Activated CD8-positive, alpha-beta memory T cell treated with anti-CD3 and anti-CD28 coated beads, Interleukin-2, amount 50 U/mL, for 1 hour (primary cell): ENCODE data around the gene KPNA1.

Experiments
- DNase-seq: peaks from one replicate; pipeline ENCODE4 v3.0.0-alpha.2; 2020; ENCODE audit errors: extremely low read depth

KPNA1 gene

DNA sequence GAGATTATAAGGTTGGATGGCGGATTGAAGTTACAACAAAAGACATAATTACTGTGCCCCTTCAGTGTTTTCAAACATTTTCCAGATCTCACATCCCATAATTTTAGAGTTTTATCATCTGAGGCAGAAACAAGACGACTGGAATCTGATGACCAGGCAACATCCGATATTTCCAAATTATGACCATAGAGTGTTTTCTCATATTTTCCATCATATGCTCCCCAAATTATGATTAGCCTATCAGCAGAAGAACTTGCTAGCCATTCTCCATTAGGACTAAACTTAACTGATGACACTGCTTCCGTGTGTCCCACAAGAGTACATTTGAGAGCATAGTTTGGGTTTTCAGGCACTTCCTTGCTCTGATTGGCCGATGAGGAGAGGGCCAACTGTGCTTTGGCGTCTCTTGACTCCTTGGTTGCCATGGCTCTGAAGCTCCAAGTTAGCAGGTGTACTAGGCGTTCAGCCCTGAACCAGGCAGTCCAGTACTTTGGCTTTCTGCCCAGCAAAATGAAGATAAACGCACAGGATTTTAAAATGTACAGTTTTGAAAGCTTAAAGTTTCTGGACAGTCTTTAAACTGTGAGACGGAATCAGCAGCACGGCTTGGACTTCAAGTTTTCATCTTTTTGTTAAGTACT lies 99.5 kb downstream of the KPNA1 start:
- DNase-seq, result no peak

DNA sequence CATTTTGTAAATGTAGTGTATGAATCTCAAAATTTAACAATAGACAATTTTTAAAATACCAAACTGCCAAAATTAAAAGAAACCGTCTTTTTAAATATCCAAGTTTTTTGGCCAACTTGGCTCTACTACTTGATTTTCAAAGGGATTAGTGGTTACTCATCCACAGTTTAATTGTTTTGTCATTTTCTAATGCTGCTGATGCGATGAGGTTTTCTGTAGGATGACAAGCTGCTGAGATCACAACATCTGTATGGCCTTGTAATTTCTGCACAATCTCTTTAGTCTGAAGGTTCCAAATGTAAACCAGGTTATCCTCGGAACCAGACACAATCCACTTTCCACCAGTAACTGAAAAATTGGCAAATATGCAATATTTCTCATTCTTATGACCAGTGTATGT lies 100.3 kb downstream of the KPNA1 start:
- DNase-seq, result no peak

DNA sequence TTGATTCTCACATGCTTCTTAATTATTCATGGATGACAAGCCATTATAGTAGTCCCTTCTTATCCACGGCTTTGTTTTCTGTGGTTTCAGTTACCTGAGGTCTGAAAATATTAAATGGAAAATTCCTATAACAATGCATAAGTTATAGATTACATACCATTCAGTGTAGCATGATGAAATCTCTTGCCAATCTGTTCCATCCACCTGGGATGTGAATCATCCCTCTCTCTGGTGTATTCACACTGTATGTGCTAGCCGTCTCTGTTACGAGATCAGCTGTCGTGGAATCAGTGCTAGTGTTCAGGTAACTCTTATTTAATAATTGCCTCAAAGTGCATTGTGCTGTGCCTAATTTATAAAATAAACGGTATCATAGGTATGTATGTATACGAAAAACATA lies 104.1 kb downstream of the KPNA1 start:
- no peak for DNase-seq

DNA sequence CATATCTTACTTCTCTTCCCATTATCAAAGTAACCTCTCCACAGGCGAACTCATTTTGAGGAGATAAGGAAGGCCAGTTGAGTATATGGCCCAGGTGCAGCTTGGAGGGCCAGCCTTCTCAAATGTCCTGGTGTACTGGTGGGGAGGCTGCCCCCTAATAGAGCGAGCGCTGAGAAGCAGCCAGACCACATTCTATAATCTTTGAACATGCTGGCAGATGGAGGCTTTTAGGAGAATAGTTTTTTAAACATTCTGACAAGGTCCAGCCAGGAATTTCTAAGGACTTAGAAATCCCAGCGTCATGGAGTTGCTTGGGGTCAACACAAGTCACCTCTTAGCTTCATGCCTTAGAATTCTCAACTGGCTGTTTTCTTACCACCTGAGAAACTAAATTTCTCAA lies 104.6 kb downstream of the KPNA1 start:
- no peak for DNase-seq

DNA sequence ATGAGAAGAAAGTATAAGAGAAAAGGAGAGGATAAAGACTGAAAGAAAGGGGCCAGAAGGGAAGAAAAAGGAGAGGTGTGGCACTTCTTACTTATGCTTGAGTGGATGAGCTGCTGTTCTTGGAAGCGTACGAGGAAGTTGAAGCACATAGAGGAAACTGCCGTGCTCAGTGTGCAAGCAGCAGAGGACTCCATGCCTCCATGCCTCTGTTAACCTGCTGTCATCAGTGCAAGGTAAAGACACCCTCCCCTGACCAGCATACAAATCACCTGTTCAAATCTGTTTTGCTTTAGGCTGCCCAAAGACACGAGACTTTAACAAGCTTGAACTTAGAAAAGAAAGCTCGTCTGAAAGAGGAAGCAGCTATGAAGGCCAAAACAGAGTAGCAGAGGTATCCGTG lies 105.3 kb downstream of the KPNA1 start:
- no peak for DNase-seq

DNA sequence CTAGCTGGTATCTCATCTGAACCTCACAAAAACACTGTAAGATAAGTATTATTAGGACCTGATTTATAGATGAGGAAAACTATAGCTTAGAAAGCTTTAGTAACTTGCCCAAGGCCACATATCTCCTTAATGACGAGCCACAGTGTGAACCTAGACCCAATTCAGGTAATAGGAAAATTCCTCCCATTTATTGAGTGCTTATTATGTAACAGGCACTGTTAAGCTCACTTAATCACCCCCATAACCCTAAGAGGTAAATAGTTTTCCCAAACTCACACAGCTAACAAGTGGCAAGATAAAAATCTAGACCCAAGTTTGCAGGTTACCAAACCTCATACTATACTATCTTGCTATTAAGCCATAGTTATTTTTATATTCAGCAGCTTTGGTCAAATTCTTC lies 106.8 kb downstream of the KPNA1 start:
- DNase-seq, result no peak

DNA sequence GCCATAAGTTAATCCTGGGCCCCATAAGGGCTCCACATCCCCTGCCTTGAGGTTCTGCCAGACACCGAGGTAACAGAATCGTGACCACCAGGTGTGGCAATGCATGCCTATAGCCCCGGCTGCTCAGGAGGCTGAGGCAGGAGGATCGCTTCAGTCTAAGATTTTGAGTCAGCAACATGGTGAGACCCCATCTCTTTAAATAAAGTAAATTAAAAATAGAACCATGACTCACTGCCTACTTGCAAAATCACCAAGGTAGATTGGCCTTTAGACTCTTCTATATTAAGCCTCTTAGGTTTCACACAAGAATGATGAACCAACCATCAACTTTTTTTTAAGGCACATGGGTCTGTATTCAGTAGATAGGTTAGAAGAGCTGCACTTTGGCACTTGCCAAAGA lies 108.5 kb downstream of the KPNA1 start:
- no peak for DNase-seq

DNA sequence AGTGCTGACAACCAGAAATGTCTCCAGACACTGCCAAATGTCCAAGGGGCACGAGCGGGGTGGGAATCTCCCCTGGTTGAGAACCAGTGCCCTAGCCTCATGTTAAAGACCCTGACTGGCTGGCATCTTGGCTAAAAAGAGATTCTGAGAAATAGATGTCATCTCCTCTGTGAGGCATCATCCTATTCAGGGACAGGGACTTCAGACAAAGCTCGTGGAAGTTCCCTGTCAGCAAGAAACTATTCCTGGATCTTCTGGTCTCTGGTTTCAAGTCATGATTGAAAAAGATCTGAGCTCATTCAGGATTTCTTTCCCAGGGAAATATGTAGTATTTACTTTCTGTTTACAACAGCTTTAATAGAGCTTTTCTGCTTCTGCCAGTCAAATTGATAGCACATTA lies 109.7 kb downstream of the KPNA1 start:
- DNase-seq, result no peak

DNA sequence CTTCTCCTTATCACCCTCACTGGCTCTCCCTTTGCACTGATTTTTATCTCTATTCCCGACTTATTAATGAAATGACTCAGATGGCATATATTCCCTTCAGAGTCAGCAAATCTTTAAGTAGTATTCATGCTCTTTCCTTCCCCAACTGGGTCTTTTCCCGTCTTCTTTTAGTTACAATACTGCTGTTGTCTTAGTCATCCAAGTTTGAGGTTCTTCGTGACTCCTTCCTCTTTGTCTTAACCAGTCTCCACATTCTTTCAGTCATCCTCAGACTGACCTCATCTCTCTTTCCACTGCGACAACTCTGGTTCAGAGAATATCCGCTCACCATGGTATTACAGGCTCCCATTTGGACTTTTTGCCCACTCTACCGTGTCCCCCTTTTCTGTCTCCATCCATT lies 111.2 kb downstream of the KPNA1 start:
- no peak for DNase-seq

DNA sequence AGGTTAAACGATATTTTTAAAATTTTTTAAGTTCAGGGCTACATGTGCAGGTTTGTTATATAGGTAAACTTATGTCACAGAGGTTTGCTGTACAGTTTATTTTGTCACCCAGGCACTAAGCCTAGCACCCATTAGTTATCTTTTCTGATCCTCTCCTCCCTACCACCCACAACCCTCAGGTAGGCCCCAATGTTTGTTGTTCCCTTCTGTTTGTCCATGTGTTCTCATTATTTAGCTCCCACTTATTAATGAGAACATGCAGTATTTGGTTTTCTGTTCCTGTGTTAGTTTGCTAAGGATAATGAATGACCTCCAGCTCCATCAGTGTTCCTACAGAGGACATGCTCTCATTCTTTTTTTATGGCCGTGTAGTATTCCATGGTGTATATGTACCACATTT lies 115.8 kb downstream of the KPNA1 start:
- DNase-seq, result no peak

DNA sequence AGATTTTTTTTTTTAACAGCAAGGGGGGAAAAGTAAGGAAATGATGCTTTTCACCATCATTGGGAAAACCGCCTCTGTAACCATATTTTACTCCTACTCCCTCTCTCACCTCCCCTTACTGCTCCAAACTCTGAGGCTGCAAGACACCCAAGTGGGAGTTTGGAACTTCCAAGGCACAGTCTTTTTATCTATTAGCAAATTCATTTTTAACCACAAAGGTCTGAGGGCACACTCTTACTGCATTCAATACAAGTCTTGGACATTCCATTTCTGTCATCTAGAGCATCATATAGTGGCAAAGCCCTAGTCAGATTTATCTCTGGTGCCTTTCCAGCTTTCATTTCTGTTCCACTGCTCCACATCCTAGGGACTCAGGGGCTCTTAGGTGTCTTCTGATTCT lies 117.5 kb downstream of the KPNA1 start:
- DNase-seq, result no peak

DNA sequence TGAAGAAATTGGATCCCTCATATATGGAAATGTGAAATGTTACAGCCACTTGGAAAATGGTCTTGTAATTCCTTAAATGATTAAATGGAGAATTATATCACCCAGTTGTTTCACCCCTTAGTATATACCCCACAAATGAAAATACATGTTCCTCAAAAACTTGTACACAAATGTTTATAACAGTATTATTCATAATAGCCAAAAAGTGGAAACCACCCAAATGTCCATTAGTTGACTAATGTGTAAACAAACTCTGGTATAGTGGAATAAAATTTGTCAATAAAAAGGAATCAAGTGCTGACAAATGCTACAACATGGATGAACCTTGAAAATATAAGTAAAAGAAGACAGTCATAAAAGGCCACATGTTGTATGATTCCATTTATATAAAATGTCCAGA lies 118.2 kb downstream of the KPNA1 start:
- DNase-seq, result no peak

DNA sequence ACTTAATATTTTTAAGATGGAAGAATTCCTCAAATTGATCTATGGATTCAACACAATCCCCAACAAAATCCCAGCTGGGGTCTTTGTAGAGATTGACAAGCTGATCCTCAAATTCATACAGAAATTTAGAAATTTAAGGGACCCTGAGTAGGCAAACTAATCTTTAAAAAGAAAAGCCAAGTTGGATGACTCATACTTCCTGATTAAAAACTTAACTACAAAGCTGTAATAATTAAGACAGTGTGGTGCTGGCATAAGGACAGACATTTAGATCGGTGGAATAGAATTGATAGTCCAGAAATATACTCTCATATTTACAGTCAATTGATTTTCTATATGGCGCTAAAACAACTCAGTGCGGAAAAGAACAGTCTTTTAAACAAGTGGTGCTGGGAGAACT lies 119.2 kb downstream of the KPNA1 start:
- DNase-seq, result no peak

DNA sequence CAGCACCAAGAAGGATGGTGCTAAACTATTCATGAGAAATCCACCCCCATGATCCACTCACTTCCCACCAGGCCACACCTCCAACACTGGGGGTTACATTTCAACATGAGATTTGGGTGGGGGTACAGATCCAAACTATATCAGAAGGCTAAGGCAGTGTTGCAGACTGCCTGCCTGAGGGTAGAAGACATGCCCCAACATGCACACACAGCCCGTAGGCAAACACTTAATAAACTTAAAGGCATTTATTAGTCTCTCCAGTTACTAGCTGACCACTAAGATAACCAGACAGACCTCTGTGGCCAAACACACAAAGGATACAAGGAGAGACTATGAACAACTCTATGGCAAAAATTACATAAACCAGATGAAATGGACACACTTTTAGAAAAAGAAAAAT lies 120.6 kb downstream of the KPNA1 start:
- no peak for DNase-seq

DNA sequence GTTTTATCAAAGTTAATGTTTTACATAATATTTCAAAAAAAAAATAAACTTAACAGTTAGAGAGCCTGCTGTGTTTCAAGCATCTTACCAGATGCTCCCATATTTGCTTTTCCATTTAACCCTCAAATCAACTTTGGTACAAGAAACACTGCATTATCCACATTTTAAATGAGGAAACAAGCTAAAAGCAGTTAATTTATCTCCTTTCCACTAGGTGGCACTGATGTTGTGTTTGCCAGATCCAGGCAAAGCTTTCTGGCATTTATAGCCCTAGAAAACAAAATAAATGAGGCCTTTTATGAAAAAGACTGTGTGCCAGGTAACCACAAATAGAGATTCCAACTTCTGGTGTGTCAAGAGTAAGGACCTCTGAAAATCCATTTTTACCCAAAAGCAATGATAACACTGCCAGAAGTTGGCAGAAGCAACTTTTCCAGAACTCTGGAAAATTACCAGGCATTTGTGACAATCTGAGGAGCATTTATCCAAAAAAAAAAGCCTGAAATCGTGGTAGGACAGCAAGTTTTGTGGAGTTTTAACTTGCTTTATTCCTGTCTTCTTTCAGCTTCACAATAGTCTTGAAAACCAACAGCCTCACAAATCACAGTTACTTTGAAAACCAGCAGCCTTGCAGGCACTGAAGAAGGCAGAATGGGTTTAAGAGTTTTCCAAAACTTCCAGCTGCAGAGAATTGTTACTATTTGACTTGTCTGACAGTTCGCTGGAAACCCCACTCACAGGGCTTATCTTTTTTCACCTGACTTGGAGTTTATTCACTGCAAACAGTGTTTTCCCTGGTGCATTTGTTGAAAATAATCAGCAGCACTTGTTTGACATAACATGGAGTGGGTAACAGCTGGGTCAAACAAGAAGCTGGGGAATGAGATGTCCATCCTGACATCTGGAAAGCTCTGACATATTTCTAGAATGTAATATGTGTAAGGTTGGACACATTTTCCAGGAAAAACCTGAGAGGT lies 121.6 kb downstream of the KPNA1 start:
- no peak for DNase-seq

DNA sequence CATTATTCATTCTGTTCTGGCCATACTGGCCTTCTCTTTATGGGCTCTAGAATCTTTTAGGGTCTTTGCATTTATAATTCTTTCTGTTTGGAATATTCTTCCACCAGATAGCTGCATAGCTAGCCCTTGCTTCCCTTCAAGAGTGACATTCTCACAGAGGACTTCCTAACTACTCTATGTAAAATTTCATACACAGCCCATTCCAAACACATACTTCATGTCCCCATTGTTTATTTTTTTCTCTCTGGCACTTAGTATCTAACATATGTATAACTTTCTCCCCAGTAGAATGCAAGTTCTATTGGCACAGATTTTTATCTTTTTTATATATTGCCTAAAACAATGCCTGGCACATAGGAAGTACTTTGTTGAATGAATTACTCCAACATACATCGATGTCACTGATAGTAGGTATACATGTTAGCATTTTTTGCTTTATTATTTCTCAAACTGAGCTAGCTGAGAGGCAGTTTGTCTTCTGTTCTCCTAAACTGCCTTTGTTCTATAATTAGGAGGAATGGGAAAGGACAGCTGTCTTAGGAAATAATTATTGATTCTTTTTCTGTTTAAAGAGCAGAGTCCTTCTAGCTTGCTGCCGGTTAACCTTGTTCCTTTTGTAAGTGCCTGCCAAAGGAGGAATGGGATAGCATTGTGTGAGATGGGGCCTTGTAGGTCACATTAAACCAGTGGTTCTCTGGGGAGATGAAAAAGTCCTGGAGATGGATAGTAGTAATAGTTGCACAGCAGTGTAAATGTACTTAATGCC lies 122.9 kb downstream of the KPNA1 start:
- no peak for DNase-seq

DNA sequence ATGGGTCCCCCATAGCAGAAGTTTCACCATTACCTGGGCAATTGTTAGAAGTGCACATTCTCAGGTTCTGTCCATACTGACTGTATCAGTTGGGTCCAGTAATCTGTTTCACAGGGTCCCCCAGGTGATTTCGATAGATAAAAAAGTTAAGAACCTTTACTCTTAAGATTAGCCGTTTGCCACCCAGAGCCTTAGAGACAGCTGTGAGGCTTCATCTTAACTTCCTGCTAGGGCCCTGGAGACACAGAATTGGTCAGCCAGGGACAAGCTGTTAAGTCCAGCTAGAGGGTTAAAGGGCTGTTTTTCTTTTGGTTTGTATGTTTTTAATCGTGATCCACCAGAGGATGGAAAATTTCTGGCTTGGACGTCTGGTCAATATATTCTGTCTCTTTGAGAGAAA lies 124.1 kb downstream of the KPNA1 start:
- no peak for DNase-seq

DNA sequence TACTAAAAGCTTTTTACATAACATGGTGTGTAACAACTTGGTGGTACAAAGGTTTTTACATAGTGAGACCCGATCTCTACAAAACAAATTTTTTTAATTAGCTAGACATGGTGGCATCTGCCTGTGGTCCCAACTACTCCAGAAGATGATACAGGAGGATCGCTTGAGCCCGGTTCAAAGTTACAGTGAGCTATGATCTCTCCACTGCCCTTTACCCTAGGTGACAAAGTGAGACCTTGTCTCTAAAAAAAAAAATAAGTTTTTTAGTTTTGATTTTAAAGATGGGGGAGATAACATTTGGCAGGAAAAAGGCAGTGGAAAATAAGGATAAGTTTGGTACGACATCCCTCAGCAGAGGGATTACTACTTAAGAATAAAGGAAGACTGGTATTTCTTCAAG lies 124.8 kb downstream of the KPNA1 start:
- DNase-seq, result no peak

DNA sequence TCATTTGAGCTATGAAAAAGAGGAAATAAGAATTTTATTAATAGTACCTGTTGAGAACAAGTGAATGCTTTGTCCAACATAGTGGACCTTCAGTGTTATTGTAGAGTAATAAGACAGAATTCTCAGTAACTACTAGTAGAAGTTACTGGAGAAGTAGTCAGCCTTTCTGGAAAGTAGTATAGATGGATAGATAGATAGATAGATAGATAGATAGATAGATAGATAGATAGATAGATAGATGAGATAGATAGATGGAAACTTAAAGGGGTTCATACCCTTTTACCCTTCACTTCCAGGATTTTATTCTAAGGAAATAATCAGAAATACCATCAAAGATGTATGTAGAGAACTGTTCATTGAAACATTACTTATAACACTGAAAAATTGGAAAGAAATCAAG lies 125.5 kb downstream of the KPNA1 start:
- no peak for DNase-seq

DNA sequence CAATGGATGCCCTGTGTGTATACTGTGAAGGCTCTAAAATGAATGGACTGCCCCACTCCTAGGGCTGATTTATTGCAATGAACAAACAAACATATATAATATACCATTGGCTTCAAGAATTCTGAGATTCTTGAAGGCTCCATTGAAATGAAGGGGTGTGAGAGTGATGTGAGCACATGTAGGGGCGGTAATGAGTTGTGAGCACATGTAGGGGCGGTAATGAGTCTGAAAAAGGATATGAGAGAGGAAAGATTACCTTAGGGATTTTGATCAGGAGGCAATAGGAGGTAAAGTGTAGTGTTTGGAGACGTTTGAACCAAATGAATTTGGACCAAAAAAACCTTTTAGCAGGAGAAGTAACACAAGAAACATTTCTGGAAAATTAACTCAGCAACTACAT lies 127.0 kb downstream of the KPNA1 start:
- DNase-seq, result no peak

DNA sequence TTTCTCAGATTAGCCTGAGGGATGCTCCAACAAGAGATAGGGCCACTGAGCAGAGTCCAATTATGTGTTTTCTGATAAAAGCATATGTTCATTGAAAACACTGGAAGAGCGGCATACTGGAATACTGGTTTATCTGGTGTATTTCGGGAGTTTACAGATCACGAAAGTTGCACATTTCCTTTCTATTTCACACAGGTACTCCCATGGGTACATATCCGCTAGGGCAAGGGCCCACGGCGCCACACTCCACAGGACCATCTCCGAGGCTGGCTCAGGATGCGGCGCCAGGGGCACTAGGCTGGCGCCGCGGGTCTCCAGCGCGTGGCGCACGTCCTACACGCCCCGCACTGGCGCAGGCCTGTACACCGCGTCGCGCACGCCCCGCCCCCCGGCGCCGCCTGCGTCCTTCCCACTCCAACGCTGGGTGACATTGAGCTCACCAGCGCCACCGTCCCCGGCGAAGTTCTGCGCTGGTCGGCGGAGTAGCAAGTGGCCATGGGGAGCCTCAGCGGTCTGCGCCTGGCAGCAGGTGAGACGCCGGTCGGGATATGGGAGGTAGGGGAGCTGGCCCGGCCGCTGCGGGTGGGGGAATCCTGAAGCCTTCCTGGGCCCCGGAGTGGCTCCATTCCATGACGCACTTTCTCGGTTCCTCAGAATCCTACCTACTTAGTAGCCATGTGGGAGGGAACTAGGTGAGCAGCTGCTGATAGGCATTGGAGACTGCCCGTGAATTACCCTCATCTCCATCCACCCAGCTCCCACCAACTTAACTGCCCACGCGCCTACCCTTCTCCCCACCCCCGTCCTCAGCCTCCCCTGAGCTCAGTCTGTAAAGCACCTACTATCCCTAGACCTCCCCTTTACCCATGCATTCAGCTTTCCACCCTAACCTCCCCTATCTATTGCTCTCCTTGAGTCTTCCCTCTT lies 130.7 kb downstream of the KPNA1 start, which contains the start of gene FAM162A:
FAM162A (plus strand) TSS at position 412 of the 927 bp plus-strand sequence; CDS start at position 496, 84 bp downstream.
- DNase-seq, result peak; percentile 71
